IPS-18c (cell line): Measurements from ENCODE around the gene SORCS2.

Source experiments
- H3K4me3 ChIP-seq: 2 replicates; pipeline ENCODE4 v1.7.0; 2013; ENCODE audit warnings: low read depth, mild to moderate bottlenecking, low read length, moderate library complexity; ENCODE audit not compliant: insufficient read depth
- H3K9me3 ChIP-seq: one replicate; pipeline ENCODE4 v1.6.1; 2013; ENCODE audit warnings: mild to moderate bottlenecking, low read length, moderate library complexity; ENCODE audit not compliant: control insufficient read depth, insufficient read depth

The SORCS2 gene

GRCh38 chr4:7647186-7647585 lies 454.8 kb downstream of the SORCS2 start:
- Histone ChIP-seq H3K9me3 (peaks cover 9% of the 10 kb centered on the region), H3K4me3 (no peak overlapping the region)

GRCh38 chr4:7647600-7648543 lies 455.5 kb downstream of the SORCS2 start:
- Histone ChIP-seq H3K4me3 (no peak overlapping the region), H3K9me3 (peaks cover 9% of the 10 kb centered on the region)

GRCh38 chr4:7648544-7649395 lies 456.4 kb downstream of the SORCS2 start:
- H3K9me3 ChIP-seq = peaks cover 9% of the 10 kb centered on the region
- no peak overlapping the region for H3K4me3 ChIP-seq

- no peak overlapping the region for H3K4me3 ChIP-seq
- H3K9me3 ChIP-seq = peaks cover 5% of the 10 kb centered on the region
These were observed 457.0 kb downstream of the SORCS2 start for GRCh38 chr4:7649411-7649740.

GRCh38 chr4:7649741-7650531 lies 457.6 kb downstream of the SORCS2 start:
- Histone ChIP-seq H3K4me3 (no peak overlapping the region), H3K9me3 (no peaks in the 10 kb centered on the region)

GRCh38 chr4:7650606-7651385 lies 458.5 kb downstream of the SORCS2 start:
- H3K4me3 ChIP-seq = no peak overlapping the region

GRCh38 chr4:7651461-7651921 lies 459.2 kb downstream of the SORCS2 start:
- Histone ChIP-seq H3K4me3 (no peak overlapping the region), H3K9me3 (no peaks in the 10 kb centered on the region)

More at GRCh38 chr4:7650606-7651385, 458.5 kb downstream of the SORCS2 start:
- no peaks in the 10 kb centered on the region for H3K9me3 ChIP-seq

- no peak overlapping the region for H3K4me3 ChIP-seq
These were observed 459.7 kb downstream of the SORCS2 start for GRCh38 chr4:7652006-7652405.

GRCh38 chr4:7652451-7652881 lies 460.1 kb downstream of the SORCS2 start:
- Histone ChIP-seq H3K9me3 (no peaks in the 10 kb centered on the region), H3K4me3 (no peak overlapping the region)

More at GRCh38 chr4:7652006-7652405, 459.7 kb downstream of the SORCS2 start:
- H3K9me3 ChIP-seq = no peaks in the 10 kb centered on the region

- H3K9me3 ChIP-seq = no peaks in the 10 kb centered on the region
- no peak overlapping the region for H3K4me3 ChIP-seq
These were observed 460.6 kb downstream of the SORCS2 start for GRCh38 chr4:7652906-7653305.

GRCh38 chr4:7653510-7654369 lies 461.4 kb downstream of the SORCS2 start:
- no peaks in the 10 kb centered on the region for H3K9me3 ChIP-seq
- no peak overlapping the region for H3K4me3 ChIP-seq

GRCh38 chr4:7654550-7655445 lies 462.5 kb downstream of the SORCS2 start:
- Histone ChIP-seq H3K9me3 (no peaks in the 10 kb centered on the region), H3K4me3 (no peak overlapping the region)

GRCh38 chr4:7655511-7656243 lies 463.3 kb downstream of the SORCS2 start:
- H3K9me3 ChIP-seq = no peaks in the 10 kb centered on the region
- H3K4me3 ChIP-seq = no peak overlapping the region

GRCh38 chr4:7656244-7656800 lies 464.0 kb downstream of the SORCS2 start:
- H3K9me3 ChIP-seq = no peaks in the 10 kb centered on the region

More at GRCh38 chr4:7656244-7656800, 464.0 kb downstream of the SORCS2 start:
- no peak overlapping the region for H3K4me3 ChIP-seq
